Gastroesophageal sphincter (tissue), 4 donors: Measurements from ENCODE around the gene CNTLN. TPM values are rescaled to one million over a fixed set of nuclear protein-coding genes. Genes with fewer than 3 reads are reported as not detected.
"Not testable (repeated sequence)": the region's sequence is repeated elsewhere in the genome, so short reads cannot be mapped to it uniquely, and the experiment has no call there.

Experiments
- ATAC-seq: fragments of 150-250 bp; one replicate; pipeline ENCODE4 v1.9.1; 2016; ENCODE audit warnings: mild to moderate bottlenecking, moderate library complexity
- H3K27ac ChIP-seq, 4 donors: fragments of 200-600 bp; sonication (generic) in 3 of 4; 1 replicate in 3 of 4; 2 replicates in 1 of 4; pipeline ENCODE4 v1.5.1; 2016 to 2019
- H3K27me3 ChIP-seq: fragments of 200-600 bp; sonication (generic); one replicate; pipeline ENCODE4 v1.5.1; 2019
- H3K36me3 ChIP-seq, 2 donors: fragments of 200-600 bp; sonication (generic); one replicate each; pipeline ENCODE4 v1.5.1; 2019; ENCODE audit warnings: control low read depth in 1 of 2
- H3K4me1 ChIP-seq, 3 donors: fragments of 200-600 bp; sonication (generic); 1 replicate in 2 of 3; 2 replicates in 1 of 3; pipeline ENCODE4 v1.5.1; 2016 to 2019; ENCODE audit warnings: control low read depth in 2 of 3
- H3K4me3 ChIP-seq, 2 donors: fragments of 200-600 bp; sonication (generic); one replicate each; pipeline ENCODE4 v1.5.1; 2019; ENCODE audit warnings: mild to moderate bottlenecking in 1 of 2, moderate library complexity in 1 of 2
- H3K9me3 ChIP-seq, 3 donors: fragments of 200-600 bp; sonication (generic); one replicate each; pipeline ENCODE4 v1.5.1; 2017 to 2019; ENCODE audit warnings: control low read depth in 2 of 3
- EP300 ChIP-seq: sonication (generic); formaldehyde crosslinking; IDR thresholded peaks from one replicate; pipeline ENCODE4 v1.6.1; 2017; ENCODE audit warnings: antibody characterized with exemption, mild to moderate bottlenecking
- POLR2A ChIP-seq, 2 donors: fragments of 450-650 bp; IDR thresholded peaks; one replicate each; pipeline ENCODE4 v1.6.1; 2017; ENCODE audit warnings: antibody characterized with exemption in 2 of 2, mild to moderate bottlenecking in 2 of 2, moderate library complexity in 1 of 2
- POLR2AphosphoS5 ChIP-seq: sonication (generic); formaldehyde crosslinking; IDR thresholded peaks from one replicate; pipeline ENCODE4 v1.6.1; 2017; ENCODE audit warnings: antibody characterized with exemption
- WGBS, 2 donors: methylation state at CpG; one replicate each; pipeline ENCODE4 v1.1.5; 2018; ENCODE audit warnings: low coverage in 1 of 2; 5-methylcytosine and 5-hydroxymethylcytosine counted together
- total RNA-seq, 4 donors: library from RNA; depleted of rRNA; stranded (reverse); fragments of >200 nt; gene quantifications; one replicate each; pipeline ENCODE4 v1.1.0, GENCODE V29; 2016
- TF ChIP-seq, protein P1 (sequence below), 4 experiments: fragments of 200-600 bp in 2 of 4; fragments of 450-650 bp in 2 of 4; sonication (generic) in 1 of 4; IDR thresholded peaks; one replicate each; pipeline ENCODE4 v1.5.1; 2017 to 2019; ENCODE audit warnings: antibody characterized with exemption in 4 of 4, mild to moderate bottlenecking in 2 of 4, moderate library complexity in 2 of 4

The CNTLN gene
- total RNA-seq, 4 donors from 2014 or later = 11.3 to 17.1 (median 12.9) TPM

DNA sequence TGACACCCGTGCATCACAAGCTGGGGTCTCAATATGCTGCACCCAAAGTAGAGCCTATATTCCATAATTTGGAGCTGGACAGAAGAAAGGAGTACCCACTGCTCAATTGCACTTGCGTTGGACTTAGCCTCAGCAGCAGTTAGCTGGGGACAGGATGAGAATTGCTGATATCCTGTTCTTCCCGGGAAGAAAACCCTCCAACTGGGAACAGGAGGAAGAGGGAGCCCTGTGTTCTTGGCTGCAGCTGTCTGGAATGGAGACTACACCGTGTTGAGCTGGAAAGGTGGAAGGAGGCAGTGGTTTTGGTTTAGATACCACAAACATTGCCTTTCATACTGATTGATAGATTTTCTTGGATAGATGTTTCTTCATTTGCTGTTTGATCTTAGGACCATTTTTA, 24.6 kb downstream of the CNTLN start:
- Histone ChIP-seq H3K36me3 (peaks cover 0 to 16% of the 10 kb centered on the region in 2 donors), H3K9me3 (no peaks in the 10 kb centered on the region), H3K27me3 (no peaks in the 10 kb centered on the region), H3K27ac (no peak overlapping the region), H3K4me1 (no peaks in the 10 kb centered on the region), H3K4me3 (no peak overlapping the region)
- WGBS, 2 donors = 20 to 60% methylated on average over 1 of the region's 4 CpGs
- ATAC-seq = no peak
- TF ChIP-seq, protein P1, sequence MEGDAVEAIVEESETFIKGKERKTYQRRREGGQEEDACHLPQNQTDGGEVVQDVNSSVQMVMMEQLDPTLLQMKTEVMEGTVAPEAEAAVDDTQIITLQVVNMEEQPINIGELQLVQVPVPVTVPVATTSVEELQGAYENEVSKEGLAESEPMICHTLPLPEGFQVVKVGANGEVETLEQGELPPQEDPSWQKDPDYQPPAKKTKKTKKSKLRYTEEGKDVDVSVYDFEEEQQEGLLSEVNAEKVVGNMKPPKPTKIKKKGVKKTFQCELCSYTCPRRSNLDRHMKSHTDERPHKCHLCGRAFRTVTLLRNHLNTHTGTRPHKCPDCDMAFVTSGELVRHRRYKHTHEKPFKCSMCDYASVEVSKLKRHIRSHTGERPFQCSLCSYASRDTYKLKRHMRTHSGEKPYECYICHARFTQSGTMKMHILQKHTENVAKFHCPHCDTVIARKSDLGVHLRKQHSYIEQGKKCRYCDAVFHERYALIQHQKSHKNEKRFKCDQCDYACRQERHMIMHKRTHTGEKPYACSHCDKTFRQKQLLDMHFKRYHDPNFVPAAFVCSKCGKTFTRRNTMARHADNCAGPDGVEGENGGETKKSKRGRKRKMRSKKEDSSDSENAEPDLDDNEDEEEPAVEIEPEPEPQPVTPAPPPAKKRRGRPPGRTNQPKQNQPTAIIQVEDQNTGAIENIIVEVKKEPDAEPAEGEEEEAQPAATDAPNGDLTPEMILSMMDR (IDR thresholded peaks at IDR 0.05) = no peak
- TF ChIP-seq EP300 = no peak
- TF ChIP-seq POLR2AphosphoS5 = no peak
- no peak for TF ChIP-seq POLR2A (IDR thresholded peaks at IDR 0.05)

DNA sequence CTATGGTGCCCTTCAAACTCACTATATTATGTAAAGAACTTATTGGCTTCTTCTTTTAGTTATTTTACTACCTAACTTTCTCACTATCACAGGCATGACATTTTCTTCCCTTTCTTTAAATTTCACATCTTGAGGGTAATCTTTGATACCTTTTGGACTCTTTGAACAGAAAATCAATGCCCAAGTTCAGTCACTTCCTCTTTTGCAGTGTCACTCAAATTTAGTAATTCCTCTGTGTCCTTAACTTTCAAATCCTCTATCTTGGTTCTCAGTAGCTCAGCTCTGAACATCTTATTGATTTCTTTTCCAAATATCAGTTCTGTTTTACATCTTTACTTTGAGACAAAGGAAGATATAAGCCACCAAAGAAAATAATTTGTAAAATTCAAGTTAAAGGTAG, 25.5 kb downstream of the CNTLN start:
- Histone ChIP-seq H3K27ac (no peak overlapping the region), H3K36me3 (peaks cover 0 to 7% of the 10 kb centered on the region in 2 donors), H3K4me1 (no peaks in the 10 kb centered on the region), H3K27me3 (no peaks in the 10 kb centered on the region), H3K9me3 (no peaks in the 10 kb centered on the region), H3K4me3 (no peak overlapping the region)
- TF ChIP-seq, protein P1 (IDR thresholded peaks at IDR 0.05) = no peak
- no peak for ATAC-seq

DNA sequence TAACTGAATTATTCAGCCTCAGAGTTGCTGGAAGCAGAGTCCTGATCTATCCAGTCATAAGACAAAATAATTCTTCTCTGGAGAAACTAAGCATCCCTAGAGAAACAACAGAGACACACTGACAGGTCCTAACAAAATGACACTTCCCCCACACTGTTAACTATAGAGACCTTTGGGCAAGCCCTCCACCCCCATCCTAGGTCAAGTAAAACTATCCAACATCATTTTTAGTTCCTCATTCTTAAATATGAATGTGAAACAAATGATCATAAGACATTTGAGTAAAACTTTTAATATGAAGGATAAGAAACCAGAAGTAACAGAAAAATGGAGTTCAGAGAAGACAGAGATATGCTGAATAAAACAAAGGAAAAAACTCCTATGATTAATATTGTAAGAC, 30.9 kb downstream of the CNTLN start:
- peaks cover 0 to 12% (median 0%) of the 10 kb centered on the region in 3 donors for H3K9me3 ChIP-seq
- H3K27ac ChIP-seq = no peak overlapping the region
- no peak overlapping the region for H3K4me3 ChIP-seq
- no peaks in the 10 kb centered on the region for H3K36me3 ChIP-seq
- ATAC-seq = no peak
- TF ChIP-seq, protein P1 (IDR thresholded peaks at IDR 0.05) = no peak
- no peak for TF ChIP-seq EP300
- no peak for TF ChIP-seq POLR2AphosphoS5
- no peak for TF ChIP-seq POLR2A (IDR thresholded peaks at IDR 0.05)
- no peaks in the 10 kb centered on the region for H3K4me1 ChIP-seq
- H3K27me3 ChIP-seq = no peaks in the 10 kb centered on the region

DNA sequence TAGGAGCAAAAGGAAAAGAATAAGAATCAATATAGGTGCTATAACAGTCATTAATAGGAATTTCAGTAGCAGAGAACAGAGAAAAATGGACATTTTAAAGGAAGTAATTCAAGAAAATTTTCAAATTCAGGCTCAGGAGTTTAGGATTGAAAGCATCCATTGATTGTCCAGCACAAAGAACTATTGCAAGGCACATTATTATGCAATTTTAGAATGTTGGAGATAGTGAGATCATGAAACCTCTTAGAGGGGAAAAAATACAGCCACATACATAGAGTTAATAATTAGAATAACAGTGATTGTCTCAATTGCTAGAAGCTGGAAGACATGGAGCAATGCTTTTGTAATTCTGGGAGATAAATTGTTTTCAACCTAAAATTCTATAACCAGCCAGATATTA, 31.5 kb downstream of the CNTLN start:
- Histone ChIP-seq H3K27me3 (no peaks in the 10 kb centered on the region), H3K4me3 (no peak overlapping the region), H3K27ac (no peak overlapping the region), H3K36me3 (no peaks in the 10 kb centered on the region), H3K4me1 (no peaks in the 10 kb centered on the region), H3K9me3 (peaks cover 0 to 12% (median 0%) of the 10 kb centered on the region in 3 donors)
- TF ChIP-seq POLR2AphosphoS5 (no peak), EP300 (no peak), POLR2A (IDR thresholded peaks at IDR 0.05) (no peak)
- TF ChIP-seq, protein P1 (IDR thresholded peaks at IDR 0.05) = no peak
- ATAC-seq = no peak

DNA sequence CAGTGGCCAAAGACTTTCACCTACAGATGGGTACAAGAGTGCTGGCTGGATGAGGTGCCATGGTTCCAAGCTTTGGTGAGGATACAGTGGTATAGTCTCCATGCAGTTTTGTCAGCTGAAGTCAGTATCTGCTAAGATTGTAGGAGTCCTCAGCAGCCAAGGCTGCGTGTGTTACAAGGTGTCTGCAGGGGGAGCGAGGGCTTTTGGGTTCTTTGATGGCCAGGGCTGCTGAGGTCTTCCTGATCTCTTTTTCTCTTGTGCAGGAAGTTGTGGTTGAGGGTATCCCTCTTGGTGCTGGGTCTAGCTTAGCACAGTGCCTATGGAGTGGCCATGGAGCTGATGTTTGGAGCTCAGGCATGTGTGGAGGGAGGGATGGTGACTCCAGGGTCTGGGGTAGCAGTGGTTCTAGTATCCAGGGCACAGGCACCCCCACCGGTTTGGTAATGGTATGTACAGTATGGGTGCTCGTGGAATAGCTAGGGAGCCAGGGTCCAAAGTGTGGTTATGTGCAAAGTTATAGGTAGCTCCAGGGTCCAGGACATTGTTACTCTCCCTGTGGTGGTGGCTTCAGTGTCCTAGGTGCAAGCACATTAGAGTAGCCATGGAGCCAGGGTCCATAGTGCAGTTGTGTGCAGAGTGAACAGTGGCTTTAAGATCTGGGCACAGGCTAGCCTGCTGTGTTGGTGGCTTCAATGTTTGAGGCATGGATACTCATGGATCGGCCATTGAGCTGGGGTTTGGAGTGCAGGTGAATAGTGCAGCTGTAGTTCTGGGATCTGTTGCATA, 36.7 kb downstream of the CNTLN start:
- Histone ChIP-seq H3K4me1 (no peaks in the 10 kb centered on the region), H3K27ac (no peak overlapping the region), H3K27me3 (no peaks in the 10 kb centered on the region), H3K36me3 (no peaks in the 10 kb centered on the region), H3K4me3 (no peak overlapping the region), H3K9me3 (peaks cover 0 to 12% (median 0%) of the 10 kb centered on the region in 3 donors)
- 100% methylated on average over 1 of the region's 5 CpGs; no CpG with 5 or more reads in 1 of the 2 donors for WGBS, 2 donors
- ATAC-seq = no peak
- TF ChIP-seq, protein P1 (IDR thresholded peaks at IDR 0.05) = no peak
- TF ChIP-seq POLR2A (IDR thresholded peaks at IDR 0.05) (no peak), POLR2AphosphoS5 (no peak), EP300 (no peak)

DNA sequence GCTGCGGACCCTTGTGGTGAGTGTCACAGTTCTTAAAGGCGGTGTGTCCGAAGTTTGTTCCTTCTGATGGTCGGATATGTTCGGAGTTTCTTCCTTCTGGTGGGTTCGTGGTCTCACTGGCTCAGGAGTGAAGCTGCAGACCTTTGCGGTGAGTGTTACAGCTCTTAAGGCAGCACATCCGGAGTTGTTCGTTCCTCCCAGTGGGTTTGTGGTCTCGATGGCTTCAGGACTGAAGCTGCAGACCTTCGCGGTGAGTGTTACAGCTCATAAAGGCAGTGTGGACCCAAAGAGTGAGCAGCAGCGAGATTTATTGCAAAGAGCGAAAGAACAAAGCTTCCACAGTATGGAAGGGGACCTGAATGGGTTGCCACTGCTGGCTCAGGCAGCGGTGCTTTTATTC, 42.7 kb downstream of the CNTLN start:
- not testable (repeated sequence) for ATAC-seq, H3K4me1 ChIP-seq

More for the DNA sequence above, 42.7 kb downstream of the CNTLN start:
- not testable (repeated sequence) for H3K9me3 ChIP-seq, H3K36me3 ChIP-seq, H3K4me3 ChIP-seq, H3K27me3 ChIP-seq, H3K27ac ChIP-seq
- 93 to 96% methylated on average over 7 to 10 of the region's 15 CpGs for WGBS, 2 donors
